Upper lobe of left lung (tissue), 6 donors: Measurements from ENCODE around the gene GIMD1. TPM values are rescaled to one million over a fixed set of nuclear protein-coding genes. Genes with fewer than 3 reads are reported as not detected.

Experiments used
- ATAC-seq, 2 donors: fragments of 200-7000 bp; cut with Tn5 transposase; one replicate each; pipeline ENCODE4 v1.9.1; 2022; ENCODE audit warnings: mild to moderate bottlenecking in 2 of 2, moderate library complexity in 2 of 2; ENCODE audit not compliant: low FRiP score in 2 of 2
- DNase-seq, 2 donors: peaks; one replicate each; pipeline ENCODE4 v3.0.0-alpha.2; 2019 to 2020
- H3K27ac ChIP-seq, 4 donors: fragments of 200-600 bp; sonication (generic); one replicate each; pipeline ENCODE4 v1.5.1; 2016 to 2019
- H3K27me3 ChIP-seq, 4 donors: fragments of 200-600 bp; sonication (generic); one replicate each; pipeline ENCODE4 v1.5.1; 2017 to 2019
- H3K36me3 ChIP-seq, 4 donors: fragments of 200-600 bp; sonication (generic); one replicate each; pipeline ENCODE4 v1.5.1; 2016 to 2019
- H3K4me1 ChIP-seq, 4 donors: fragments of 200-600 bp; sonication (generic); one replicate each; pipeline ENCODE4 v1.5.1; 2018 to 2019
- H3K4me3 ChIP-seq, 4 donors: fragments of 200-600 bp; sonication (generic); one replicate each; pipeline ENCODE4 v1.5.1; 2017 to 2019; ENCODE audit warnings: mild to moderate bottlenecking in 2 of 4, moderate library complexity in 1 of 4
- H3K9me3 ChIP-seq, 4 donors: fragments of 200-600 bp; sonication (generic); one replicate each; pipeline ENCODE4 v1.5.1; 2018 to 2019
- EP300 ChIP-seq, 4 donors: sonication (generic); formaldehyde crosslinking; IDR thresholded peaks; one replicate each; pipeline ENCODE4 v1.5.1; 2017; ENCODE audit warnings: antibody characterized with exemption in 4 of 4, control low read depth in 2 of 4
- POLR2A ChIP-seq, 4 donors: fragments of 450-650 bp; IDR thresholded peaks; one replicate each; pipeline ENCODE4 v1.5.1; 2016 to 2017; ENCODE audit warnings: antibody characterized with exemption in 4 of 4, mild to moderate bottlenecking in 2 of 4
- POLR2AphosphoS5 ChIP-seq, 2 donors: sonication (generic); formaldehyde crosslinking; IDR thresholded peaks; one replicate each; pipeline ENCODE4 v1.5.1; 2017; ENCODE audit warnings: antibody characterized with exemption in 2 of 2
- WGBS, 2 donors: methylation state at CpG; one replicate each; pipeline ENCODE4 v1.1.5; 2017 to 2018; 5-methylcytosine and 5-hydroxymethylcytosine counted together
- total RNA-seq, 6 donors: library from RNA; depleted of rRNA in 4 of 6; stranded (reverse); fragments of >200 nt in 4 of 6; gene quantifications; one replicate each; pipeline versions ENCODE4 v1.1.0 to v1.2.1, GENCODE V29; 2016 to 2021
- TF ChIP-seq, protein P1 (sequence below), 6 experiments: fragments of 450-650 bp in 4 of 6; fragments of 200-600 bp in 2 of 6; sonication (generic) in 2 of 6; IDR thresholded peaks; one replicate each; pipeline ENCODE4 v1.5.1; 2016 to 2019; ENCODE audit warnings: antibody characterized with exemption in 6 of 6
- donor health status: DM: no; HTN: no; CAD: no; lungs with moderate emphysema.
- donor health status: DM: no; HTN: yes; CAD: no; lungs with severe emphysema.

The GIMD1 gene
- total RNA-seq, 6 donors from 2014 or later: not detected

DNA sequence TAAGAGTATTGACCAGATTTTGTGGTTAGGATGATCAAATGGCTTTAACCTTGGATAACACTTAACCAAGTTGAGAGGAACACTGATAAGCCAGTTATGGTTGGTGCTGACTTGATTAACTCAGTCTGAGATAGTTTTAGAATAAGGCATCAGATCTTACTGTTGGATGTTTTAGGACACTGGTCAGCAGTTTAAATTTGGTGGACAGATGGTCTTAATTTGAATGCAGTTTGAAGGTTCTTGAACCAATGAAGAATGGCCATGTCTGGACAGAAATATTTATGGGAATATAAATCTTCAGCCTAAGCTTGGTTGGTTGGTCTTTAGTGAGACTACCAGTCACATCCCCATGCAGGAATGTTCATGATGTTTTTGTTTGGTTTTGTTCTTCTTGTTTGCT lies 2.6 kb upstream of the GIMD1 start:
- Histone ChIP-seq H3K4me3 (no peak overlapping the region), H3K9me3 (no peaks in the 10 kb centered on the region), H3K27me3 (no peaks in the 10 kb centered on the region), H3K4me1 (peaks cover 0 to 8% (median under 1%) of the 10 kb centered on the region in 4 donors), H3K36me3 (no peaks in the 10 kb centered on the region), H3K27ac (no peak overlapping the region)
- TF ChIP-seq POLR2A (IDR thresholded peaks at IDR 0.05): no peak
- TF ChIP-seq, protein P1, sequence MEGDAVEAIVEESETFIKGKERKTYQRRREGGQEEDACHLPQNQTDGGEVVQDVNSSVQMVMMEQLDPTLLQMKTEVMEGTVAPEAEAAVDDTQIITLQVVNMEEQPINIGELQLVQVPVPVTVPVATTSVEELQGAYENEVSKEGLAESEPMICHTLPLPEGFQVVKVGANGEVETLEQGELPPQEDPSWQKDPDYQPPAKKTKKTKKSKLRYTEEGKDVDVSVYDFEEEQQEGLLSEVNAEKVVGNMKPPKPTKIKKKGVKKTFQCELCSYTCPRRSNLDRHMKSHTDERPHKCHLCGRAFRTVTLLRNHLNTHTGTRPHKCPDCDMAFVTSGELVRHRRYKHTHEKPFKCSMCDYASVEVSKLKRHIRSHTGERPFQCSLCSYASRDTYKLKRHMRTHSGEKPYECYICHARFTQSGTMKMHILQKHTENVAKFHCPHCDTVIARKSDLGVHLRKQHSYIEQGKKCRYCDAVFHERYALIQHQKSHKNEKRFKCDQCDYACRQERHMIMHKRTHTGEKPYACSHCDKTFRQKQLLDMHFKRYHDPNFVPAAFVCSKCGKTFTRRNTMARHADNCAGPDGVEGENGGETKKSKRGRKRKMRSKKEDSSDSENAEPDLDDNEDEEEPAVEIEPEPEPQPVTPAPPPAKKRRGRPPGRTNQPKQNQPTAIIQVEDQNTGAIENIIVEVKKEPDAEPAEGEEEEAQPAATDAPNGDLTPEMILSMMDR (IDR thresholded peaks at IDR 0.05): no peak
- no peak for TF ChIP-seq EP300 (IDR thresholded peaks at IDR 0.05)
- no peak for TF ChIP-seq POLR2AphosphoS5 (IDR thresholded peaks at IDR 0.05)
- ATAC-seq (no peak), DNase-seq (no peak)

DNA sequence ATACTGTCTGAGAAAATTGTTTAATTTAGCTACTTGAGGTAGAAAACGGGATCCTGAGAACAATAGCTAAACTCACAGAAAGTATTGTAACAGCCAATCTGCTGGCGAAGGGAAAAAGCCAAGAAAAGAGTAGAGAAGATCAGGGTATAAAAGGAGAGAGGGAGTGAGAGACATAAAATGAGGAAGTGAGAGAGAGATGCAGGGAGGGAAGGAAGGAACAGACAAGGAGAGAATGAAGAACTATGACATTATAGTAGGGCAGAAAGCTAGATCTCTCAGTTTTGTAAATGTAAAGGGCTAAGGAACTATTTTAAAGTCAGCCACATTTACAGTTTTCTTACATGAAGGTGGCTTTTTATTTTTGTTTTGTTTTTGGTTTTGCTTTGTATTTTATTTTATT lies 1.6 kb upstream of the GIMD1 start:
- WGBS, 2 donors: 41 to 50% methylated on average over 2 of the region's 2 CpGs
- H3K27me3 ChIP-seq: no peaks in the 10 kb centered on the region
- no peaks in the 10 kb centered on the region for H3K36me3 ChIP-seq
- H3K27ac ChIP-seq: no peak overlapping the region
- DNase-seq (no peak), ATAC-seq (no peak)
- no peak overlapping the region for H3K4me3 ChIP-seq
- H3K4me1 ChIP-seq: peaks cover 3 to 8% (median 4%) of the 10 kb centered on the region in 4 donors
- no peak for TF ChIP-seq EP300 (IDR thresholded peaks at IDR 0.05)
- TF ChIP-seq, protein P1 (IDR thresholded peaks at IDR 0.05): no peak
- no peak for TF ChIP-seq POLR2AphosphoS5 (IDR thresholded peaks at IDR 0.05)
- no peak for TF ChIP-seq POLR2A (IDR thresholded peaks at IDR 0.05)
- no peaks in the 10 kb centered on the region for H3K9me3 ChIP-seq

DNA sequence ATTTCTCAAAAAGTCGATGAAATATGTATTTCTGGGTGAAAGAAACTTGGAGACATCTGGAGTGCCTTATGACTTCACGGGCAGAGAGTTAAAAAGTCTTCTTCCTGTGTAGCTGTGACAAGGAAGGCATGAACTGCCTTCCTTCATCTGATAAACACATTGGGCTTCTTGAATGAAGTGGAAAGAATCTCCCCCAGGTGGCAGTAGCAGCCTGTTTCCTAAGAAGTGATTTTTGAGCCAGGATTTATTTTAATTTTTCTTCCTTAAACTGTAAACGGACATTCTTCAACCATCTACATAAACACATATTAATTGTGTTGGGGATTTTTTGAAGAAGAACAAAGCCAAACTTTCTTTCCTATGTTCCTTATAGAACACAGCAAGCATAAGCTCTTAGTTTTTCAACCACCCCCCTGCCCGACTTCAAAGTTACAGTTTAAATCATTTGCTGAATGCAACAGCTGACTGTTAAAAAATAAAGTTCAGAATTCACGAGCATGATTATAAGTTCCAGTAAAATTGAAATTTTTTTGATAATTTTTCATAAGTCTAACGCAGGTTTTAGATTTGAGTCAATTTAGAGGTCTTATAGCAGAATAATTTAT lies 980 bp upstream of the GIMD1 start:
- DNase-seq (no peak), ATAC-seq (peak in 1 of 2 donors; percentile 67)
- 20 to 21% methylated on average over 6 of the region's 6 CpGs for WGBS, 2 donors
- Histone ChIP-seq H3K4me1 (peaks cover 3 to 10% (median 6%) of the 10 kb centered on the region in 4 donors), H3K27me3 (no peaks in the 10 kb centered on the region), H3K36me3 (no peaks in the 10 kb centered on the region), H3K27ac (no peak overlapping the region), H3K4me3 (no peak overlapping the region), H3K9me3 (no peaks in the 10 kb centered on the region)
- TF ChIP-seq EP300 (IDR thresholded peaks at IDR 0.05): no peak
- TF ChIP-seq POLR2AphosphoS5 (IDR thresholded peaks at IDR 0.05): no peak
- TF ChIP-seq POLR2A (IDR thresholded peaks at IDR 0.05): no peak
- TF ChIP-seq, protein P1 (IDR thresholded peaks at IDR 0.05): peak; percentile 30 to 60 (median 48)

DNA sequence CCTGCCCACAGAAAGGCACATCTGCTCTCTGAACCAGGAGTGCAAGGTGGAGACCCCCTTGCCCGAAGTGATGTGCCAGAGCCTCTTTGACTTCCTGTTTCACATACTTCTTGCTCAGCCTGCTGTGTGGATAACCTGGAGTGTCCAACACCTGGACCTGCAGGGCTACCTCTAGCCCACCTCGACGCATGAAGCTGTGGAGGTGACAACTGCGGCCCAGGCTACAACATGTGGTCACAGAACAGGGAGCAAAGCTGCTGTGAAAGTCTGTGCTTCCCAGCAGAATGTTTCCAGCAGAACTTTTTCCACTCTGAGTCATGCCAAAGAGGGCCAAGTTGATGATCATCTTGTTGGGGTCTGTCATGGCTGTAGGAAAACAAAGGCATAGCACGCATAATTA lies 1.5 kb downstream of the GIMD1 start:
- ATAC-seq (no peak), DNase-seq (no peak)
- Histone ChIP-seq H3K4me1 (peaks cover 3 to 10% (median 6%) of the 10 kb centered on the region in 4 donors), H3K27me3 (no peaks in the 10 kb centered on the region), H3K27ac (no peak overlapping the region), H3K4me3 (no peak overlapping the region), H3K36me3 (no peaks in the 10 kb centered on the region), H3K9me3 (no peaks in the 10 kb centered on the region)
- no peak for TF ChIP-seq EP300 (IDR thresholded peaks at IDR 0.05)
- TF ChIP-seq, protein P1 (IDR thresholded peaks at IDR 0.05): no peak
- no peak for TF ChIP-seq POLR2AphosphoS5 (IDR thresholded peaks at IDR 0.05)
- TF ChIP-seq POLR2A (IDR thresholded peaks at IDR 0.05): no peak
- 81 to 94% methylated on average over 2 to 5 of the region's 5 CpGs for WGBS, 2 donors

DNA sequence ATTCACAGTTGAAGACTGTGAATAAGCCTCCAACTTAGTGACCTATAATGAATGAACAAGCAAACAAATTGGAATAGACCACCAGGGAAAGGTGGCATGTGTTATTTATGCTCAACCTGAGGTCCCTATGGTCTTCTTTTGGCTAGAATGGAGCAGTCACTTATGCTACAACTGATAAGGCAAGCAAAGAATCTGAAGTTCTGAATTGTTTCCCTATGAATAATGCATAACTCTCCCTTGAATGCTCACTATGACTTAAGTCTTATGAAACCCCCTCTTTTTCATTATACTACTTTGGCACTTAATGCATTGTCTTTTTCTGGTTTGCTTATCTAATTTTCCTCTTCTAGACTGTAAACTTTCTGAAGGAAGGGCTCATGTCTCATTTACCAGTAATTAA lies 2.6 kb downstream of the GIMD1 start:
- peaks cover 3 to 10% (median 6%) of the 10 kb centered on the region in 4 donors for H3K4me1 ChIP-seq
- no peaks in the 10 kb centered on the region for H3K36me3 ChIP-seq
- no peak overlapping the region for H3K4me3 ChIP-seq
- no peak for TF ChIP-seq EP300 (IDR thresholded peaks at IDR 0.05)
- TF ChIP-seq, protein P1 (IDR thresholded peaks at IDR 0.05): no peak
- no peak for TF ChIP-seq POLR2AphosphoS5 (IDR thresholded peaks at IDR 0.05)
- no peak for TF ChIP-seq POLR2A (IDR thresholded peaks at IDR 0.05)
- ATAC-seq (no peak), DNase-seq (no peak)
- H3K27ac ChIP-seq: no peak overlapping the region
- no peaks in the 10 kb centered on the region for H3K9me3 ChIP-seq
- no peaks in the 10 kb centered on the region for H3K27me3 ChIP-seq
